ENCODE results near the gene ISG15.

The ISG15 gene

DNA sequence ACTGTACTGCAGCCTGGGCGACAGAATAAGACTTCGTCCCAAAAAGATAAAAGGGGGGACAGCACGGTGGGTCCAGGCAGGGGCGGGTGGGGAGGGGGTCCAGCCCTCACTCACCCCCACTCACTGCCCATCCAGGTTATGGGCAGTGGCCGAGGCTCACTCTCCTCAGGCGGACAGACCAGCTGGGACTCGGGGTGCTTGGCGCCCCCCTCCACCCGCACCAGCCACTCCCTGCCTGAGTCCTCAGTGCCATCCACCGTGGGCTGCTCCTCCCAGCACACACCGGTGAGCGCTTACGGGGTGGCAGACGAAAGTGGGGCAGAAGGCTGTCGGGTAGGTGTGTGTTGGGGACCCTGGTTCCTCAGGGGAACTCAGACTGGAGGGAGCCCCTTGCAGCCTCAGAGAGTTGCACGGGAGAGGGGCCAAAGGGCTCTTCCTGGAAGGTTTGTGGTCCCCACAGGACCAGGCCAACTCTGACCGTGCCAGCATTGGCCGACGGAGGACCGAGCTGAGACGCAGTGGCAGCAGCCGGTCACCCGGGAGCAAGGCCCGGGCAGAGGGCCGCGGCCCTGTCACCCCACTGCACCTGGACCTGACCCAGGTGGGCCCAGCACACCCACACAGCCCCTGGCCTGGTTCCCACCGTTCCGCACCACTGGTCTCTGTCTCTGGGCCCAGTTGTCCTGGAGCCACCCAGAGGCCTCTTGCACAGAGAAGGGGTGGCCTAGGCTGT lies 40.4 kb upstream of the ISG15 start:
- no peak overlapping the region for H3K14ac ChIP-seq (ENCODE audit: low read length)
- no peak overlapping the region for H2BK5ac ChIP-seq (ENCODE audit: low read depth, low read length, poor library complexity)
- peaks cover 7 to 17% of the 10 kb centered on the region in 2 experiments for H3K4me1 ChIP-seq (ENCODE audit: control insufficient read depth in 1 of 2, insufficient read depth in 2 of 2, low read length in 2 of 2)
- no peak overlapping the region for H3K9ac ChIP-seq (ENCODE audit: low read length)
- no peak overlapping the region for H3K4ac ChIP-seq (ENCODE audit: low read depth, low read length)
- no peak overlapping the region for H3K4me3 ChIP-seq (ENCODE audit: low read depth, low read length)
- H3K27ac ChIP-seq (ENCODE audit: low read depth, low read length): no peak overlapping the region
- no peaks in the 10 kb centered on the region for H3K36me3 ChIP-seq (ENCODE audit: control insufficient read depth in 1 of 2, insufficient read depth in 2 of 2, low read length in 2 of 2)
- H4K91ac ChIP-seq (ENCODE audit: low read depth, low read length): no peak overlapping the region
- no peak overlapping the region for H2BK12ac ChIP-seq (ENCODE audit: low read length)
- peaks cover 3% of the 10 kb centered on the region for H3K27me3 ChIP-seq (ENCODE audit: insufficient read depth, low read length)
- no peak overlapping the region for H2AK5ac ChIP-seq (ENCODE audit: low read length)
- peaks cover 1% of the 10 kb centered on the region for H3K9me3 ChIP-seq (ENCODE audit: insufficient read depth, low read depth, low read length)
- H3K23ac ChIP-seq (ENCODE audit: low read length): no peak overlapping the region
- no peak overlapping the region for H2BK120ac ChIP-seq (ENCODE audit: insufficient read depth, low read length, poor library complexity)
- no peaks in the 10 kb centered on the region for H3K79me2 ChIP-seq (ENCODE audit: control insufficient read depth, insufficient read depth, low read length, poor library complexity)
- no peak overlapping the region for H4K12ac ChIP-seq (ENCODE audit: low read depth, low read length)
- H2AFZ ChIP-seq (ENCODE audit: insufficient read depth, low read length, poor library complexity): no peak overlapping the region
- no peak overlapping the region for H3K4me2 ChIP-seq (ENCODE audit: low read length)
- H3K79me1 ChIP-seq (ENCODE audit: low read length): no peaks in the 10 kb centered on the region
- no peak overlapping the region for H3K18ac ChIP-seq (ENCODE audit: low read length)
- WGBS (ENCODE audit: extremely low coverage, insufficient coverage, insufficient read length): no CpG with 5 or more reads among the region's 28 CpGs
- H4K8ac ChIP-seq (ENCODE audit: low read depth, low read length): no peak overlapping the region
- no peak for DNase-seq

DNA sequence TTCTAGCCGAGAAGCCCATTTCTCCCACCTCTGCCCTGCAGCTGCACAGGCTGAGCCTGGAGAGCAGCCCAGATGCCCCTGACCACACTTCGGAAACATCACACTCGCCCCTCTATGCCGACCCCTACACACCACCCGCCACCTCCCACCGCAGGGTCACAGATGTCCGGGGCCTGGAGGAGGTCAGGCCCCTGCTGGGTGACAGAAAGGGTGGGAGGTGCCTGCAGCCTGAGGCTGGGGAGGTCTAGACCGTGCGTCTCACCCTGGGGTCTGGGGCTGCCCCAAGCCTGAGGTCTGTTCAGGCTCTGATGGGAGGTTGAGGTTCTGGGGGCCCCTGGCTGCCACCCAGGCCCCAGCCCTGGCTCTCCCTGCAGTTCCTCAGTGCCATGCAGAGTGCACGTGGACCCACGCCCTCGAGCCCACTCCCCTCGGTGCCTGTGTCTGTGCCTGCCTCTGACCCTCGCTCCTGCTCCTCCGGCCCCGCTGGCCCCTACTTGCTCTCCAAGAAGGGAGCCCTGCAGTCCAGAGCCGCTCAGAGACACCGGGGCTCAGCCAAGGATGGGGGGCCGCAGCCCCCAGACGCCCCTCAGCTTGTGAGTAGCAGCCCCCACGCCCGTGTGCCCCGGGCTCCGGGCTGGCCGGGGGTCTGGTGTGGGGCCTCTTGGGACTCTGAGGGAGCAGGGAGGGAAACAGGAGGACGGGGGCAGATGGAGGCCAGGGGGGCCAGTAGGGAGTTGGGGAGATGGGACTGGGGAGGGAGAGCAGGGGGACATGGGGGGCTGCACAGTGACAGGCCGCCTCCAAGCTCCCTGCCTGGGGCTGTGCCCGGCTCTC lies 39.6 kb upstream of the ISG15 start:
- no peak overlapping the region for H2BK5ac ChIP-seq (ENCODE audit: low read depth, low read length, poor library complexity)
- no peak overlapping the region for H3K9ac ChIP-seq (ENCODE audit: low read length)
- H3K9me3 ChIP-seq (ENCODE audit: insufficient read depth, low read depth, low read length): peaks cover 1% of the 10 kb centered on the region
- no peak overlapping the region for H2BK12ac ChIP-seq (ENCODE audit: low read length)
- no peak overlapping the region for H2BK120ac ChIP-seq (ENCODE audit: insufficient read depth, low read length, poor library complexity)
- H3K4ac ChIP-seq (ENCODE audit: low read depth, low read length): no peak overlapping the region
- no peak overlapping the region for H2AK5ac ChIP-seq (ENCODE audit: low read length)
- no peak overlapping the region for H3K23ac ChIP-seq (ENCODE audit: low read length)
- H3K18ac ChIP-seq (ENCODE audit: low read length): no peak overlapping the region
- no peak overlapping the region for H3K4me2 ChIP-seq (ENCODE audit: low read length)
- H3K79me1 ChIP-seq (ENCODE audit: low read length): no peaks in the 10 kb centered on the region
- no peak overlapping the region for H3K14ac ChIP-seq (ENCODE audit: low read length)
- H4K8ac ChIP-seq (ENCODE audit: low read depth, low read length): no peak overlapping the region
- H3K4me3 ChIP-seq (ENCODE audit: low read depth, low read length): no peak overlapping the region
- no CpG with 5 or more reads among the region's 28 CpGs for WGBS (ENCODE audit: extremely low coverage, insufficient coverage, insufficient read length)
- H3K27ac ChIP-seq (ENCODE audit: low read depth, low read length): no peak overlapping the region
- DNase-seq: no peak
- H3K79me2 ChIP-seq (ENCODE audit: control insufficient read depth, insufficient read depth, low read length, poor library complexity): no peaks in the 10 kb centered on the region
- no peaks in the 10 kb centered on the region for H3K36me3 ChIP-seq (ENCODE audit: control insufficient read depth in 1 of 2, insufficient read depth in 2 of 2, low read length in 2 of 2)
- H2AFZ ChIP-seq (ENCODE audit: insufficient read depth, low read length, poor library complexity): no peak overlapping the region
- H4K12ac ChIP-seq (ENCODE audit: low read depth, low read length): no peak overlapping the region
- H3K27me3 ChIP-seq (ENCODE audit: insufficient read depth, low read length): peaks cover 3% of the 10 kb centered on the region
- peaks cover 7 to 17% of the 10 kb centered on the region in 2 experiments for H3K4me1 ChIP-seq (ENCODE audit: control insufficient read depth in 1 of 2, insufficient read depth in 2 of 2, low read length in 2 of 2)
- H4K91ac ChIP-seq (ENCODE audit: low read depth, low read length): no peak overlapping the region

GRCh38 chr1:974293-974640 lies 39.0 kb upstream of the ISG15 start:
- H4K12ac ChIP-seq (ENCODE audit: low read depth, low read length): no peak overlapping the region

GRCh38 chr1:974687-975328 lies 38.5 kb upstream of the ISG15 start:
- Histone ChIP-seq H3K9ac (ENCODE audit: low read length) (no peak overlapping the region), H3K4ac (ENCODE audit: low read depth, low read length) (no peak overlapping the region), H2AK5ac (ENCODE audit: low read length) (no peak overlapping the region), H3K36me3 (ENCODE audit: control insufficient read depth in 1 of 2, insufficient read depth in 2 of 2, low read length in 2 of 2) (no peaks in the 10 kb centered on the region), H3K14ac (ENCODE audit: low read length) (no peak overlapping the region), H3K4me3 (ENCODE audit: low read depth, low read length) (no peak overlapping the region), H3K27me3 (ENCODE audit: insufficient read depth, low read length) (peaks cover 3% of the 10 kb centered on the region), H3K18ac (ENCODE audit: low read length) (no peak overlapping the region), H3K4me1 (ENCODE audit: control insufficient read depth in 1 of 2, insufficient read depth in 2 of 2, low read length in 2 of 2) (peaks cover 7 to 17% of the 10 kb centered on the region in 2 experiments), H3K4me2 (ENCODE audit: low read length) (no peak overlapping the region), H2AFZ (ENCODE audit: insufficient read depth, low read length, poor library complexity) (no peak overlapping the region), H4K12ac (ENCODE audit: low read depth, low read length) (no peak overlapping the region), H3K79me1 (ENCODE audit: low read length) (no peaks in the 10 kb centered on the region), H3K79me2 (ENCODE audit: control insufficient read depth, insufficient read depth, low read length, poor library complexity) (no peaks in the 10 kb centered on the region), H3K9me3 (ENCODE audit: insufficient read depth, low read depth, low read length) (no peaks in the 10 kb centered on the region), H2BK5ac (ENCODE audit: low read depth, low read length, poor library complexity) (no peak overlapping the region), H3K23ac (ENCODE audit: low read length) (no peak overlapping the region), H2BK12ac (ENCODE audit: low read length) (no peak overlapping the region), H2BK120ac (ENCODE audit: insufficient read depth, low read length, poor library complexity) (no peak overlapping the region), H3K27ac (ENCODE audit: low read depth, low read length) (no peak overlapping the region), H4K91ac (ENCODE audit: low read depth, low read length) (no peak overlapping the region), H4K8ac (ENCODE audit: low read depth, low read length) (no peak overlapping the region)
- WGBS (ENCODE audit: extremely low coverage, insufficient coverage, insufficient read length): no CpG with 5 or more reads among the region's 17 CpGs
- DNase-seq: no peak

More at GRCh38 chr1:974293-974640, 39.0 kb upstream of the ISG15 start:
- Histone ChIP-seq H3K79me1 (ENCODE audit: low read length) (no peaks in the 10 kb centered on the region), H3K4ac (ENCODE audit: low read depth, low read length) (no peak overlapping the region), H2BK5ac (ENCODE audit: low read depth, low read length, poor library complexity) (no peak overlapping the region), H3K23ac (ENCODE audit: low read length) (no peak overlapping the region), H3K27ac (ENCODE audit: low read depth, low read length) (no peak overlapping the region), H3K9me3 (ENCODE audit: insufficient read depth, low read depth, low read length) (peaks cover 1% of the 10 kb centered on the region), H3K4me3 (ENCODE audit: low read depth, low read length) (no peak overlapping the region), H3K9ac (ENCODE audit: low read length) (no peak overlapping the region), H2BK120ac (ENCODE audit: insufficient read depth, low read length, poor library complexity) (no peak overlapping the region), H4K8ac (ENCODE audit: low read depth, low read length) (no peak overlapping the region), H3K18ac (ENCODE audit: low read length) (no peak overlapping the region), H3K36me3 (ENCODE audit: control insufficient read depth in 1 of 2, insufficient read depth in 2 of 2, low read length in 2 of 2) (no peaks in the 10 kb centered on the region), H2BK12ac (ENCODE audit: low read length) (no peak overlapping the region), H3K27me3 (ENCODE audit: insufficient read depth, low read length) (peaks cover 3% of the 10 kb centered on the region), H3K4me2 (ENCODE audit: low read length) (no peak overlapping the region), H3K14ac (ENCODE audit: low read length) (no peak overlapping the region), H2AFZ (ENCODE audit: insufficient read depth, low read length, poor library complexity) (no peak overlapping the region), H2AK5ac (ENCODE audit: low read length) (no peak overlapping the region), H3K79me2 (ENCODE audit: control insufficient read depth, insufficient read depth, low read length, poor library complexity) (no peaks in the 10 kb centered on the region), H3K4me1 (ENCODE audit: control insufficient read depth in 1 of 2, insufficient read depth in 2 of 2, low read length in 2 of 2) (peaks cover 7 to 17% of the 10 kb centered on the region in 2 experiments), H4K91ac (ENCODE audit: low read depth, low read length) (no peak overlapping the region)
- DNase-seq: no peak
- WGBS (ENCODE audit: extremely low coverage, insufficient coverage, insufficient read length): no CpG with 5 or more reads among the region's 11 CpGs
